Measurements from ENCODE around the gene TMEM247.
"Not testable (repeated sequence)": the region's sequence is repeated elsewhere in the genome, so short reads cannot be mapped to it uniquely, and the experiment has no call there.

Gene TMEM247

GRCh38 chr2:46518861-46519260 is 39.5 kb downstream of the TMEM247 start:
- FAIRE-seq, result no peak

GRCh38 chr2:46519265-46519664 is 39.9 kb downstream of the TMEM247 start:
- FAIRE-seq, result no peak

DNA sequence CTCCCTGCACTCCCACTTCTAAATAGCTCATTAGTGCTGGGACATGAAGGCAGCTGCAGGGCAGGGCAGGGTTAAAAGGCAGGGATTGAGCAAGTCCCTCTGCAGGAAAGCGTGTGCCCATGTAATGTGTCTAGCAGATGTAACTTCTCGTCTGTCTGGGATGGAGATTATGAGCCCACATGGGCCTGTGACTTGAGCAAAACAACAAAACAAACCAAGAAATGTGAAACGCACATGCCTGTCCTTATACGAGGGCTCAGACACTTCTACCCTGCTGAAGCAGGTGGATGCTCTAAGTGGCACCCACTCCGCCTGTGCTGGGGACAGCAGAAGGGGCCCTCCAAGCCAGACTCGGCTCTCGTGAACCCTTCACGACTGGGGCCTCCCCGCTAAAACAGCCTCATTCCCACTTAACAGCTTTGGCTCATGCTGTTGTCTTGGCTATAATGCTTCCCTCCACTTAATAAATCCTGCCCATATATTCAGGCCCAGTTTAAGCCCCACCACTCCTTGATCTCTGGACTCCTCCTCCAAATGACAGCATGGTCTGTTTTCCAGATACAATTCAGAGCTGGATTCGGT is 40.9 kb downstream of the TMEM247 start:
- no peak for FAIRE-seq

DNA sequence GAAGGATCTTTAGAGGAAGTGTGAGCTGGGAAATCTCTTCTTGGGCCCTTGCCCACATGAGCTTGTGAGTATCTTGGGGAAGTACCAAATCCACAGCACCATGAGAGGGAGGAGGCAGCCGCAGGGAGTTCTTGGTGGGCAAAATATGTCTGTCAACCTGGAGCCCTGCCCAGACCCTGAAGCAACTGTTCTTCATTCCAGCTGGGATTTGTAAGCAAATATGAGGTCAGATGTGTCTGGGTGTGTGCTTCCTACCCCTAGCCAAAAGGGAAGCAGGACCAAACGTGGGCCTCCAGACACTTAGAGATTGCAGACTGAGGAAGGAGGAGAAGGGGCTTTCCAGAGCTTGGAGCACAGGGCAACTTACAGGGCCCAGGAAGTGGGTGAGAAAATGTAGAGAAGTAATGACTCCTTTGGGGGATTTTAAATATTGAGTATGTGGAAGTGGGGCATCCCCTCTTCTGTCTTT is 41.9 kb downstream of the TMEM247 start:
- FAIRE-seq, result no peak

DNA sequence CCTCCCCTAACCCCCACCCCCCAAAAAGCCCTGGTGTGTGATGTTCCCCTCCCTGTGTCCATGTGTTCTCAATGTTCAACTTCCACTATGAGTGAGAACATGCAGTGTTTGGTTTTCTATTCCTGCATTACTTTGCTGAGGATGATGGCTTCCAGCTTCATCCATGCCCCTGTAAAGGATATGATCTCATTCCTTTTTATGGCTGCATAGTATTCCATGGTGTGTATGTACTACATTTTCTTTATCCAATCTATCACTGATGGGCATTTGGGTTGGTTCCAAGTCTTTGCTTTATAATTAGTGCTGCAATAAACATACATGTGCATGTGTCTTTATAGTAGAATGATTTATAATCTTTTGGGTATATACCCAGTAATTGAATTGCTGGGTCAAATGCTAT is 43.0 kb downstream of the TMEM247 start:
- FAIRE-seq, result not testable (repeated sequence)

DNA sequence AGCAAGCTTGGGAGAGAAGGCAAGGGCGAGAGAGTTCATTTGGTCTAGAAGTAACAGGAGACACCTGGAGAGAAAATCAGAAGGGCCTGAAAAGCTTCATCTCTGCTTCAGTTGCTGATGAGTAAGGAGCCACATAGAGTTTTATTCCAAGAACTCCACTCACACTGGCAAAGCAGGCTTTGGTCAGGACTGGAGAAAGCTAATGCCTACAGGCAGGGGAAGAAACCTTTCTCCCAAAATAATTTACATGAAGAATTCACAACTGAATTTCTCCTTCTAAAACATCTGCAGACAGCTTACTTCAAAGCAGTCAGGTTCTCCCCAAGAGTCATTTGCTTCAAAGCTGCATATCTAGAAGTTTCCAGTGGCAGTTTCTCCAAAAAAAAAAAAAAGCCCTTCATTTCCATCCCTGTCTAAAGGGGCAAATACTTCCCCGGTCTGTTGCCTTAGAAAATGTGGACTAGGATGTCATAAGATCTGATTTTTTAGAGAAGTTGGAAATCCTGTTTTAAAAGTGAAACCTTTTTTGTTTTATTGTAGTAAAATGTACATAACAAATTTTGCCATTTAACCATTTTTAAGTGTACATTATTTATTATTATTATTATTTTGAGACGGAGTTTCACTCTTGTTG is 46.3 kb downstream of the TMEM247 start:
- FAIRE-seq, result no peak

GRCh38 chr2:46528880-46529279 is 49.5 kb downstream of the TMEM247 start:
- FAIRE-seq, result no peak

GRCh38 chr2:46530639-46531038 is 51.3 kb downstream of the TMEM247 start:
- no peak for FAIRE-seq

GRCh38 chr2:46531863-46532262 is 52.5 kb downstream of the TMEM247 start:
- no peak for FAIRE-seq

Data from islet of Langerhans (tissue), 1 donor.